Measurements from ENCODE around the gene JAKMIP2. TPM values are rescaled to one million over a fixed set of nuclear protein-coding genes. Genes with fewer than 3 reads are reported as not detected.
A peak's percentile ranks its signal among the peaks of the same experiment; 100 is the strongest.
"Not testable (repeated sequence)": the region's sequence is repeated elsewhere in the genome, so short reads cannot be mapped to it uniquely, and the experiment has no call there.

JAKMIP2 gene
- total RNA-seq, 1 experiment from 2014 or later: 10.9 TPM

- ATAC-seq: no peak
- TF ChIP-seq GABPB1 (CRISPR knock-in tag; IDR thresholded peaks at IDR 0.05) (peak; percentile 93), RORB (CRISPR knock-in tag; IDR thresholded peaks at IDR 0.05) (no peak)
- no peak overlapping the region for H3K4me3 Mint-ChIP-seq
- no peaks in the 10 kb centered on the region for H3K36me3 Mint-ChIP-seq
- no peaks in the 10 kb centered on the region for H3K27me3 Mint-ChIP-seq (ENCODE audit: low read depth)
- no peaks in the 10 kb centered on the region for H3K4me1 Mint-ChIP-seq
- CTCF ChIA-PET: interaction anchor here (1.0 kb wide), 1 partner anchor 140 kb away, joined by 3 read pairs; no protein-coding TSS in a partner anchor
- POLR2A ChIA-PET: no interaction called here
- no peak overlapping the region for H3K27ac Mint-ChIP-seq
- no peak for DNase-seq (ENCODE audit: low spot score)
- no peaks in the 10 kb centered on the region for H3K9me3 Mint-ChIP-seq
These were observed 47.5 kb upstream of the JAKMIP2 start for GRCh38 chr5:147830035-147830434.

GRCh38 chr5:147827017-147827416 is 44.5 kb upstream of the JAKMIP2 start:
- CTCF ChIA-PET; H3K36me3 Mint-ChIP-seq; H3K9me3 Mint-ChIP-seq; H3K27me3 Mint-ChIP-seq (ENCODE audit: low read depth); DNase-seq (ENCODE audit: low spot score); ATAC-seq; H3K27ac Mint-ChIP-seq; H3K4me1 Mint-ChIP-seq; POLR2A ChIA-PET; H3K4me3 Mint-ChIP-seq: not testable (repeated sequence)

GRCh38 chr5:147826361-147826760 is 43.8 kb upstream of the JAKMIP2 start:
- DNase-seq (ENCODE audit: low spot score) (no peak), ATAC-seq (no peak)
- Mint-ChIP-seq H3K36me3 (no peaks in the 10 kb centered on the region), H3K9me3 (no peaks in the 10 kb centered on the region), H3K4me3 (no peak overlapping the region), H3K27ac (no peak overlapping the region), H3K27me3 (ENCODE audit: low read depth) (no peaks in the 10 kb centered on the region), H3K4me1 (peaks cover 10% of the 10 kb centered on the region)
- ChIA-PET CTCF (no interaction called here), POLR2A (no interaction called here)
- no peak for TF ChIP-seq RELA (CRISPR knock-in tag; IDR thresholded peaks at IDR 0.05; ENCODE audit: borderline replicate concordance)
- TF ChIP-seq ZBTB21 (CRISPR knock-in tag; IDR thresholded peaks at IDR 0.05; ENCODE audit: borderline replicate concordance): no peak
- TF ChIP-seq IRF2 (CRISPR knock-in tag; IDR thresholded peaks at IDR 0.05; ENCODE audit: borderline replicate concordance, low read depth): no peak
- TF ChIP-seq TP53 (CRISPR knock-in tag; IDR thresholded peaks at IDR 0.05): no peak
- TF ChIP-seq CDX4 (CRISPR knock-in tag; IDR thresholded peaks at IDR 0.05; ENCODE audit: borderline replicate concordance): no peak
- no peak for TF ChIP-seq SOX15 (CRISPR knock-in tag; IDR thresholded peaks at IDR 0.05)

GRCh38 chr5:147822686-147823491 is 40.4 kb upstream of the JAKMIP2 start:
- DNase-seq (ENCODE audit: low spot score) (peak; percentile 19), ATAC-seq (peak; percentile 83)
- Mint-ChIP-seq H3K27ac (no peak overlapping the region), H3K4me3 (no peak overlapping the region), H3K9me3 (no peaks in the 10 kb centered on the region), H3K4me1 (peaks cover 18% of the 10 kb centered on the region), H3K36me3 (no peaks in the 10 kb centered on the region), H3K27me3 (ENCODE audit: low read depth) (no peaks in the 10 kb centered on the region)
- peak; percentile 70 for TF ChIP-seq CTCF (IDR thresholded peaks at IDR 0.05)
- no peak for TF ChIP-seq TCF7 (CRISPR knock-in tag; IDR thresholded peaks at IDR 0.05; ENCODE audit: low read depth)
- POLR2A ChIA-PET: interaction anchor here (0.7 kb wide), 1 partner anchor 26 kb away, joined by 5 read pairs; no protein-coding TSS in a partner anchor
- CTCF ChIA-PET: interaction anchor here (0.6 to 3.4 kb wide), 39 partner anchors 10 to 634 kb away, joined by 3 to 41 read pairs (median 4); partner anchors contain the start of gene JAKMIP2

- not testable (repeated sequence) for H3K27me3 Mint-ChIP-seq (ENCODE audit: low read depth)
These were observed 39.7 kb upstream of the JAKMIP2 start for GRCh38 chr5:147822222-147822621.

More at GRCh38 chr5:147822222-147822621, 39.7 kb upstream of the JAKMIP2 start:
- H3K4me3 Mint-ChIP-seq; POLR2A ChIA-PET; DNase-seq (ENCODE audit: low spot score); H3K9me3 Mint-ChIP-seq; ATAC-seq; H3K36me3 Mint-ChIP-seq; H3K27ac Mint-ChIP-seq: not testable (repeated sequence)
- CTCF ChIA-PET: interaction anchor here (0.6 to 3.4 kb wide), 30 partner anchors 9 to 244 kb away, joined by 3 to 41 read pairs (median 4); partner anchors contain the start of gene JAKMIP2
- H3K4me1 Mint-ChIP-seq: peaks cover 18% of the 10 kb centered on the region
